Measurements from ENCODE around the gene TCF7L1. TPM values are rescaled to one million over a fixed set of nuclear protein-coding genes. Genes with fewer than 3 reads are reported as not detected.

The TCF7L1 gene
- polyA plus RNA-seq, 1 donor (not counting 4 experiments of a cell fraction or from before 2014, with no cell fraction given), result 1.0 TPM

DNA sequence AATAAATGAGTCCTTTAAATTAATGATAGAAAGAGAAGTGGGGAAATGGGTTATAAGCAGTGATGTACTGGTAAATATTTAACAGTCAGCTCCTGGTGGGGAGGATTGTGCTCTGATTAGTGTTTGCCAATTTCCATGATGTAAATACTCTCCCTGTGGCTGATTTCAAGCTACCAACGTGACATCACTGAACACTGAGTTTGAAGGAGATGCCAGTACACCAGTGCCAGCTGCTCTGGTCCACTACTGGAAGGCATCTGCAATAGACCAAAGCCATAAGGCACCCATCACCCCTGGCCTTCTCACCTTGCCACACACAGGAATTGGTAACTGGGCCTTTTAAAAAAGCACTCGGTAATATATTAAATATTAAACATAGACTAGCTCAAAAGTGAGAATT, 116.9 kb downstream of the TCF7L1 start:
- DNase-seq (ENCODE audit: low read depth, low spot score) (no peak), FAIRE-seq (peak; percentile 9)
- no peaks in the 10 kb centered on the region for H3K36me3 ChIP-seq (ENCODE audit: control insufficient read depth in 2 of 2, extremely low read depth in 1 of 2, insufficient read depth in 2 of 2, low read length in 2 of 2)
- no peaks in the 10 kb centered on the region for H3K9me3 ChIP-seq (ENCODE audit: control insufficient read depth, low read depth, low read length)
- H3K9ac ChIP-seq (ENCODE audit: control insufficient read depth, extremely low read depth, insufficient read depth, low read length), result no peak overlapping the region
- no peak overlapping the region for H3K4me3 ChIP-seq (ENCODE audit: control insufficient read depth in 2 of 3, extremely low read depth in 1 of 3, insufficient read depth in 2 of 3, low read depth in 1 of 3, low read length in 3 of 3)
- H3K4me2 ChIP-seq (ENCODE audit: control insufficient read depth, extremely low read depth, insufficient read depth, low read depth, low read length), result no peak overlapping the region
- H3K4me1 ChIP-seq (ENCODE audit: control insufficient read depth, extremely low read depth, insufficient read depth, low read length), result peaks cover 15% of the 10 kb centered on the region
- H3K27ac ChIP-seq (ENCODE audit: control insufficient read depth, insufficient read depth, low read length), result no peak overlapping the region
- H2AFZ ChIP-seq (ENCODE audit: control insufficient read depth, low read length), result no peak overlapping the region
- H4K20me1 ChIP-seq (ENCODE audit: control insufficient read depth, extremely low read depth, insufficient read depth, low read length), result no peaks in the 10 kb centered on the region
- TF ChIP-seq EZH2 (IDR thresholded peaks at IDR 0.05; ENCODE audit: low read length), result no peak
- TF ChIP-seq, protein P1, sequence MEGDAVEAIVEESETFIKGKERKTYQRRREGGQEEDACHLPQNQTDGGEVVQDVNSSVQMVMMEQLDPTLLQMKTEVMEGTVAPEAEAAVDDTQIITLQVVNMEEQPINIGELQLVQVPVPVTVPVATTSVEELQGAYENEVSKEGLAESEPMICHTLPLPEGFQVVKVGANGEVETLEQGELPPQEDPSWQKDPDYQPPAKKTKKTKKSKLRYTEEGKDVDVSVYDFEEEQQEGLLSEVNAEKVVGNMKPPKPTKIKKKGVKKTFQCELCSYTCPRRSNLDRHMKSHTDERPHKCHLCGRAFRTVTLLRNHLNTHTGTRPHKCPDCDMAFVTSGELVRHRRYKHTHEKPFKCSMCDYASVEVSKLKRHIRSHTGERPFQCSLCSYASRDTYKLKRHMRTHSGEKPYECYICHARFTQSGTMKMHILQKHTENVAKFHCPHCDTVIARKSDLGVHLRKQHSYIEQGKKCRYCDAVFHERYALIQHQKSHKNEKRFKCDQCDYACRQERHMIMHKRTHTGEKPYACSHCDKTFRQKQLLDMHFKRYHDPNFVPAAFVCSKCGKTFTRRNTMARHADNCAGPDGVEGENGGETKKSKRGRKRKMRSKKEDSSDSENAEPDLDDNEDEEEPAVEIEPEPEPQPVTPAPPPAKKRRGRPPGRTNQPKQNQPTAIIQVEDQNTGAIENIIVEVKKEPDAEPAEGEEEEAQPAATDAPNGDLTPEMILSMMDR (optimal IDR thresholded peaks at IDR 0.05 in 1 of 3, IDR thresholded peaks at IDR 0.05 in 1 of 3, conservative IDR thresholded peaks at IDR 0.05 in 1 of 3; ENCODE audit: extremely low read depth in 1 of 3, insufficient read depth in 2 of 3, low read length in 3 of 3), result no peak
- peaks cover 1% of the 10 kb centered on the region for H3K79me2 ChIP-seq (ENCODE audit: control insufficient read depth, insufficient read depth, low read length)
- dilution Hi-C loops (cut with MboI; ENCODE audit: extremely low pct_ligation_motif_present, low sequenced_read_pairs), result no loop called here
- H3K9me1 ChIP-seq (ENCODE audit: control insufficient read depth, extremely low read depth, insufficient read depth, low read length), result no peaks in the 10 kb centered on the region
- no peaks in the 10 kb centered on the region for H3K27me3 ChIP-seq (ENCODE audit: control insufficient read depth, extremely low read depth, insufficient read depth, low read length)

DNA sequence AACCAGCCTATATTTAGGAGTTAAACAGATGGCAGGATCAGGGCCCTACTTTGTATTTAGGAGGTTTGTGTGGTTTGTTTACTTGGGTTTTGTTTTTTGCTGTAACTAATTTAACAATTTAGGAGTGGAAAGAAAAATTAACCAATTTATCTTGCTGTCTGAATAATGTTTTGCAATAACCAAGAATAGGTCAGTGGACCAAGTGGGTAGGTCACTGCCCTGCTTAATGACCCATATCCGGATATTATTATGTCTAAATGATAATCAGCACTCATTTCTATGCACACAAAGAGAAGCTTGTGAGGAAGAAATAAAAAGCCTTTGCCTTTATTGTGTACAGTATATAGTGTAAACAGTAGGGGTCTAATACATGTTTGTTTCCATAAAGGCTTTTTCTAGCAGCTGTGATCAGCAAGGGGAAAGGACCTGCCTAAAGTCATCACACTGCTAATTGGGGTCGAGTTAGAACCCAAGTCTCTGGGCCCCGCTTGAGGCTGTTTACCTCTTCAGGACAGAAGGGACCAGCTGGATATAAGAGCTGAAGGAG, 118.0 kb downstream of the TCF7L1 start:
- Histone ChIP-seq H3K4me1 (ENCODE audit: control insufficient read depth, extremely low read depth, insufficient read depth, low read length) (peaks cover 25% of the 10 kb centered on the region), H3K36me3 (ENCODE audit: control insufficient read depth in 2 of 2, extremely low read depth in 1 of 2, insufficient read depth in 2 of 2, low read length in 2 of 2) (no peaks in the 10 kb centered on the region)
- dilution Hi-C loops (cut with MboI; ENCODE audit: extremely low pct_ligation_motif_present, low sequenced_read_pairs), result no loop called here

More for the DNA sequence above, 118.0 kb downstream of the TCF7L1 start:
- FAIRE-seq, result no peak
- Histone ChIP-seq H3K27ac (ENCODE audit: control insufficient read depth, insufficient read depth, low read length) (no peak overlapping the region), H3K9me3 (ENCODE audit: control insufficient read depth, low read depth, low read length) (no peaks in the 10 kb centered on the region), H3K9me1 (ENCODE audit: control insufficient read depth, extremely low read depth, insufficient read depth, low read length) (no peaks in the 10 kb centered on the region), H4K20me1 (ENCODE audit: control insufficient read depth, extremely low read depth, insufficient read depth, low read length) (no peaks in the 10 kb centered on the region), H3K27me3 (ENCODE audit: control insufficient read depth, extremely low read depth, insufficient read depth, low read length) (no peaks in the 10 kb centered on the region), H3K4me3 (ENCODE audit: control insufficient read depth in 2 of 3, extremely low read depth in 1 of 3, insufficient read depth in 2 of 3, low read depth in 1 of 3, low read length in 3 of 3) (no peak overlapping the region), H3K79me2 (ENCODE audit: control insufficient read depth, insufficient read depth, low read length) (peaks cover 1% of the 10 kb centered on the region), H2AFZ (ENCODE audit: control insufficient read depth, low read length) (no peak overlapping the region), H3K9ac (ENCODE audit: control insufficient read depth, extremely low read depth, insufficient read depth, low read length) (no peak overlapping the region), H3K4me2 (ENCODE audit: control insufficient read depth, extremely low read depth, insufficient read depth, low read depth, low read length) (no peak overlapping the region)
- no peak for DNase-seq (ENCODE audit: low read depth, low spot score)
- no peak for TF ChIP-seq EZH2 (IDR thresholded peaks at IDR 0.05; ENCODE audit: low read length)
- TF ChIP-seq, protein P1 (optimal IDR thresholded peaks at IDR 0.05 in 1 of 3, IDR thresholded peaks at IDR 0.05 in 1 of 3, conservative IDR thresholded peaks at IDR 0.05 in 1 of 3; ENCODE audit: extremely low read depth in 1 of 3, insufficient read depth in 2 of 3, low read length in 3 of 3), result no peak

Measured in keratinocyte (primary cell).